ENCODE results near the gene CRACR2A.

DNA sequence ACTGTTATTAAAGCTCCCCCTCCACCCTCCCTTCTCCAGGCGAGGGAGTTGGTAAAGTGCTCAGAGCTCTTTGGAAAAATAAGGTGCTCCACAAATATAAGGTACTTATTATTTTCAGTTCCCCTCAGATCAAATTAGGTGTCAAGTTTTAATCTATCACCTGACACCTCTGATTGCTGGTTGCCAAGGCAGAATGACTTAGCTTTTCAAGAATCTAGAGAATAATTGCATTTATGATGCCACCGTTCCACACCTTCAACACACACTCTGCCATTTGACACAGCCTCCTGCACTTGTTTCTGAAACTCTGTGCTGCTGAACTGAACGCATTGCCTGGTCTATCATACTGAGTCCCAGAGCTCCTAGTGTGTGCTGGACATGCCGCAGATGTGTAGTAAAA is 128.6 kb downstream of the CRACR2A start:
- TF ChIP-seq, protein P1, sequence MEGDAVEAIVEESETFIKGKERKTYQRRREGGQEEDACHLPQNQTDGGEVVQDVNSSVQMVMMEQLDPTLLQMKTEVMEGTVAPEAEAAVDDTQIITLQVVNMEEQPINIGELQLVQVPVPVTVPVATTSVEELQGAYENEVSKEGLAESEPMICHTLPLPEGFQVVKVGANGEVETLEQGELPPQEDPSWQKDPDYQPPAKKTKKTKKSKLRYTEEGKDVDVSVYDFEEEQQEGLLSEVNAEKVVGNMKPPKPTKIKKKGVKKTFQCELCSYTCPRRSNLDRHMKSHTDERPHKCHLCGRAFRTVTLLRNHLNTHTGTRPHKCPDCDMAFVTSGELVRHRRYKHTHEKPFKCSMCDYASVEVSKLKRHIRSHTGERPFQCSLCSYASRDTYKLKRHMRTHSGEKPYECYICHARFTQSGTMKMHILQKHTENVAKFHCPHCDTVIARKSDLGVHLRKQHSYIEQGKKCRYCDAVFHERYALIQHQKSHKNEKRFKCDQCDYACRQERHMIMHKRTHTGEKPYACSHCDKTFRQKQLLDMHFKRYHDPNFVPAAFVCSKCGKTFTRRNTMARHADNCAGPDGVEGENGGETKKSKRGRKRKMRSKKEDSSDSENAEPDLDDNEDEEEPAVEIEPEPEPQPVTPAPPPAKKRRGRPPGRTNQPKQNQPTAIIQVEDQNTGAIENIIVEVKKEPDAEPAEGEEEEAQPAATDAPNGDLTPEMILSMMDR (IDR thresholded peaks at IDR 0.05; ENCODE audit: low read length) = no peak
- TF ChIP-seq EZH2 (optimal IDR thresholded peaks at IDR 0.05; ENCODE audit: low read depth, low read length) = no peak

Data from MM.1S (cell line).